GM12872 (cell line): ENCODE data around the gene IFIT3.

ENCODE experiments used
- TF ChIP-seq, protein P1 (sequence below): IDR thresholded peaks from 3 replicates; pipeline ENCODE4 v1.5.1; 2011; ENCODE audit warnings: low read depth, mild to moderate bottlenecking, low read length, moderate library complexity; ENCODE audit not compliant: insufficient read depth

IFIT3 gene

GRCh38 chr10:89305766-89306433 lies 21.9 kb upstream of the IFIT3 start:
- TF ChIP-seq, protein P1, sequence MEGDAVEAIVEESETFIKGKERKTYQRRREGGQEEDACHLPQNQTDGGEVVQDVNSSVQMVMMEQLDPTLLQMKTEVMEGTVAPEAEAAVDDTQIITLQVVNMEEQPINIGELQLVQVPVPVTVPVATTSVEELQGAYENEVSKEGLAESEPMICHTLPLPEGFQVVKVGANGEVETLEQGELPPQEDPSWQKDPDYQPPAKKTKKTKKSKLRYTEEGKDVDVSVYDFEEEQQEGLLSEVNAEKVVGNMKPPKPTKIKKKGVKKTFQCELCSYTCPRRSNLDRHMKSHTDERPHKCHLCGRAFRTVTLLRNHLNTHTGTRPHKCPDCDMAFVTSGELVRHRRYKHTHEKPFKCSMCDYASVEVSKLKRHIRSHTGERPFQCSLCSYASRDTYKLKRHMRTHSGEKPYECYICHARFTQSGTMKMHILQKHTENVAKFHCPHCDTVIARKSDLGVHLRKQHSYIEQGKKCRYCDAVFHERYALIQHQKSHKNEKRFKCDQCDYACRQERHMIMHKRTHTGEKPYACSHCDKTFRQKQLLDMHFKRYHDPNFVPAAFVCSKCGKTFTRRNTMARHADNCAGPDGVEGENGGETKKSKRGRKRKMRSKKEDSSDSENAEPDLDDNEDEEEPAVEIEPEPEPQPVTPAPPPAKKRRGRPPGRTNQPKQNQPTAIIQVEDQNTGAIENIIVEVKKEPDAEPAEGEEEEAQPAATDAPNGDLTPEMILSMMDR: no peak

DNA sequence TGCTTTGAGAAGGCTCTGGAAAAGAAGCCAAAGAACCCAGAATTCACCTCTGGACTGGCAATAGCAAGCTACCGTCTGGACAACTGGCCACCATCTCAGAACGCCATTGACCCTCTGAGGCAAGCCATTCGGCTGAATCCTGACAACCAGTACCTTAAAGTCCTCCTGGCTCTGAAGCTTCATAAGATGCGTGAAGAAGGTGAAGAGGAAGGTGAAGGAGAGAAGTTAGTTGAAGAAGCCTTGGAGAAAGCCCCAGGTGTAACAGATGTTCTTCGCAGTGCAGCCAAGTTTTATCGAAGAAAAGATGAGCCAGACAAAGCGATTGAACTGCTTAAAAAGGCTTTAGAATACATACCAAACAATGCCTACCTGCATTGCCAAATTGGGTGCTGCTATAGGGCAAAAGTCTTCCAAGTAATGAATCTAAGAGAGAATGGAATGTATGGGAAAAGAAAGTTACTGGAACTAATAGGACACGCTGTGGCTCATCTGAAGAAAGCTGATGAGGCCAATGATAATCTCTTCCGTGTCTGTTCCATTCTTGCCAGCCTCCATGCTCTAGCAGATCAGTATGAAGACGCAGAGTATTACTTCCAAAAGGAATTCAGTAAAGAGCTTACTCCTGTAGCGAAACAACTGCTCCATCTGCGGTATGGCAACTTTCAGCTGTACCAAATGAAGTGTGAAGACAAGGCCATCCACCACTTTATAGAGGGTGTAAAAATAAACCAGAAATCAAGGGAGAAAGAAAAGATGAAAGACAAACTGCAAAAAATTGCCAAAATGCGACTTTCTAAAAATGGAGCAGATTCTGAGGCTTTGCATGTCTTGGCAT lies 21.1 kb upstream of the IFIT3 start:
- TF ChIP-seq, protein P1: no peak

DNA sequence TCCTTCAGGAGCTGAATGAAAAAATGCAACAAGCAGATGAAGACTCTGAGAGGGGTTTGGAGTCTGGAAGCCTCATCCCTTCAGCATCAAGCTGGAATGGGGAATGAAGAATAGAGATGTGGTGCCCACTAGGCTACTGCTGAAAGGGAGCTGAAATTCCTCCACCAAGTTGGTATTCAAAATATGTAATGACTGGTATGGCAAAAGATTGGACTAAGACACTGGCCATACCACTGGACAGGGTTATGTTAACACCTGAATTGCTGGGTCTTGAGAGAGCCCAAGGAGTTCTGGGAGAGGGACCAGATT lies 20.6 kb upstream of the IFIT3 start:
- TF ChIP-seq, protein P1: no peak

DNA sequence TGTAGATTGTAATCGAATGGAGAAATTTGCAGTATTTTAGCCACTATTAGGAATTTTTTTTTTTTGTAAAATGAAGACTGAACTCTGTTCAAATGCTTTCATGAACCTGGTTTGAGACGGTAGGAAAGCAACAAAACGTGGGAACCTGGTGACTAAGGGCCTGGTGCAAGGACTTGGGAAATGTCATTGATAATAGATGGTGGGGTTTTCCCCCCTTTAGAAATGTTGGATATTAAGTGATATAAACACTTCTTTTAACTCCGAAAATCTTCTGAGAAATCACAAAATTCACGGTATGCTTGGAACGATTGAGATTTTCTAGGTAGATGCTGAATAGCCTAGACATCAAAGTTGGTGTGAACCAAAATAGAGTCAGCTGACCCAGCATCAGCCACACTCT lies 19.5 kb upstream of the IFIT3 start:
- TF ChIP-seq, protein P1: no peak

- TF ChIP-seq, protein P1: no peak
Measured at GRCh38 chr10:89308736-89309135, 19.1 kb upstream of the IFIT3 start.

GRCh38 chr10:89309156-89310055 lies 18.4 kb upstream of the IFIT3 start:
- TF ChIP-seq, protein P1: no peak
